Measurements from ENCODE around the gene JMJD6.

JMJD6 gene

DNA sequence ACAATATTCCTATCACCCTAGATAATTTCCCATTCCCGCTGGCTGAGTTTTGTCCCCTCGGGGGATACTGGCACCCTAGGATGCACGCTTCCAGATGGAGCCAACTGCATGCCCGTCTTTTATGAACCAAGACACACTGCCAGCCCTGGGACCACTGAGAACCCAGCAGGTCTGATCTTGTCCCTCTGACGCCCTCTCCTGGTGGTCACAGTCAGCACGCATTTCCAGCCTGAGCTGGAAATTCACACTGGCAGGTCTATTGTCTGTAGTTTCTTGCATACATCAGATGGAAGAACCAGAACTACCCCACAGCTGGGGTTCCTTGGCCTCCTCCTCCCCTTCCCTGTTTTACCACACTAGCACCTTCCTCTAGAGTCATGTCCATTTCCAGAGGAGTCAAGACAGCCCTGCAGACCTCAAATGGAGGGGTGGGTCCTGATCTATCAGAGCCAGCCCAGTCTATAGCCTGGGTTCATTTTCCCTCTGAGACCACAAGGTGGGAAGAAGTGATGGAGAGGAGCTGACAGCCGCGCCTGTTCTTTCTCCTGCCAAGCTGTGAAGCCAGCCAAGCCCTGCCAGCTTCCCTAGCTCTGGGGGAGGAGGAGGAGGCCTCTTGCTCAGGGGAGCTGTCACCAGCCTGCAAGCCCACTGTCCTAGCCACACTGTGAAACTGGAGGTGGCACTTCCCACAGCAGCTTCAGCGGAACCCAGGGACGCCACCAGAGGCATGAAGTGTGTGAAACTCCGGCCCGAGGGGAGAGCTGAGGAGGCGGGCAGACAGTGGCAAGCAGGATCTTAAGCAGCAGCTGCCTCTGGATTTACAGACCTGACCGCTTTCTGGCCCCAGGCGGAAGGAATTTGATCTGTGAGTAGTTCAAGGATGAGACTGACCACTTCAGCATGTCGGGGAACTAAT lies 44.9 kb downstream of the JMJD6 start:
- CTCF ChIA-PET, result interaction anchor here (0.6 to 2.9 kb wide), 30 partner anchors 9 to 368 kb away, joined by 3 to 31 read pairs (median 4); no protein-coding TSS in a partner anchor
- TF ChIP-seq, protein P1, sequence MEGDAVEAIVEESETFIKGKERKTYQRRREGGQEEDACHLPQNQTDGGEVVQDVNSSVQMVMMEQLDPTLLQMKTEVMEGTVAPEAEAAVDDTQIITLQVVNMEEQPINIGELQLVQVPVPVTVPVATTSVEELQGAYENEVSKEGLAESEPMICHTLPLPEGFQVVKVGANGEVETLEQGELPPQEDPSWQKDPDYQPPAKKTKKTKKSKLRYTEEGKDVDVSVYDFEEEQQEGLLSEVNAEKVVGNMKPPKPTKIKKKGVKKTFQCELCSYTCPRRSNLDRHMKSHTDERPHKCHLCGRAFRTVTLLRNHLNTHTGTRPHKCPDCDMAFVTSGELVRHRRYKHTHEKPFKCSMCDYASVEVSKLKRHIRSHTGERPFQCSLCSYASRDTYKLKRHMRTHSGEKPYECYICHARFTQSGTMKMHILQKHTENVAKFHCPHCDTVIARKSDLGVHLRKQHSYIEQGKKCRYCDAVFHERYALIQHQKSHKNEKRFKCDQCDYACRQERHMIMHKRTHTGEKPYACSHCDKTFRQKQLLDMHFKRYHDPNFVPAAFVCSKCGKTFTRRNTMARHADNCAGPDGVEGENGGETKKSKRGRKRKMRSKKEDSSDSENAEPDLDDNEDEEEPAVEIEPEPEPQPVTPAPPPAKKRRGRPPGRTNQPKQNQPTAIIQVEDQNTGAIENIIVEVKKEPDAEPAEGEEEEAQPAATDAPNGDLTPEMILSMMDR (IDR thresholded peaks at IDR 0.05; ENCODE audit: control extremely low read depth, extremely low read depth, low read depth, missing control alignments), result peak; percentile 86
- peak; percentile 80 for DNase-seq (ENCODE audit: extremely low spot score)
- POLR2A ChIA-PET, result interaction anchor here (1.0 kb wide), 1 partner anchor 10 kb away, joined by 3 read pairs; no protein-coding TSS in a partner anchor

DNA sequence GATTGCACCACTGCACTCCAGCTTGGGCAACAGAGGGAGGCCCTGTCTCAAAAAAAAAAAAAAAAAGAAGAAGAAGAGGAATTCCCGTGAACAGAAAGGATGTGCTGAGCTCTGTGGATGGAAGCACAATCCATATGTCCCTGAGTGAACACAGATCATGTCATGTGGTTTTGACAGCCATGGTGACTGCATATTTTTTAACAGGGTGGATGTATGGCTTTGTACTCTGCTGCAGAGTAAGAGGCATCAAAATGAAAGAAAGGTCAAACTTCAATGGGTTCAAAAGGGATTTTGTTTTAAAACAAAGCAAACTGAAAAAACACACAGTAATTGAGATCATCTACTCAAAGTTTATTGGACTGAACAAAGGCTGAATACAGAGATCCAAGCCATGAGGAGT lies 47.2 kb downstream of the JMJD6 start:
- POLR2A ChIA-PET, result no interaction called here
- DNase-seq (ENCODE audit: extremely low spot score), result no peak
- TF ChIP-seq, protein P1 (IDR thresholded peaks at IDR 0.05; ENCODE audit: control extremely low read depth, extremely low read depth, low read depth, missing control alignments), result no peak
- CTCF ChIA-PET, result interaction anchor here (2.1 kb wide), 1 partner anchor 156 kb away, joined by 9 read pairs; no protein-coding TSS in a partner anchor

DNA sequence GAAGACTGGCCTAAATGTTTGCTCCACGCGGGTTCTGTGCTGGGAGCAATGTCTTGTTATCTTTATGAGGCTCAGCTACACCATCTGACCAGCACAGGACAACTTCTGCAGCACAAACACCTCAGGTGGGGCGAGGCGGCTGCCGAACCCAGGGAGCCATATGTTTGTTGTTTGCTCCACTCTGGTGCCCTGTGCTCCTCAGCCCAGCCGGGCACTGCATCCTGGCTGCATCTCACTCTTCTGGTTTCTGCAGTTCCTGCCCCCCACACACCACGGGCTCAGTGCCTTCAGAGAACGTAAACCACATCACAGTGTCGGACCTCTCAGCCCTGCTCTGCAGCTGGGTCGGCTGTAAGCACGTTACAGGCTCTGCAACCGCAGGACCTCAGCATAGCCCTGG lies 48.1 kb downstream of the JMJD6 start:
- TF ChIP-seq, protein P1 (IDR thresholded peaks at IDR 0.05; ENCODE audit: control extremely low read depth, extremely low read depth, low read depth, missing control alignments), result no peak
- ChIA-PET POLR2A (interaction anchor here (0.6 kb wide), 1 partner anchor 432 kb away, joined by 8 read pairs; no protein-coding TSS in a partner anchor), CTCF (interaction anchor here (2.1 kb wide), 1 partner anchor 155 kb away, joined by 9 read pairs; no protein-coding TSS in a partner anchor)
- DNase-seq (ENCODE audit: extremely low spot score), result no peak

DNA sequence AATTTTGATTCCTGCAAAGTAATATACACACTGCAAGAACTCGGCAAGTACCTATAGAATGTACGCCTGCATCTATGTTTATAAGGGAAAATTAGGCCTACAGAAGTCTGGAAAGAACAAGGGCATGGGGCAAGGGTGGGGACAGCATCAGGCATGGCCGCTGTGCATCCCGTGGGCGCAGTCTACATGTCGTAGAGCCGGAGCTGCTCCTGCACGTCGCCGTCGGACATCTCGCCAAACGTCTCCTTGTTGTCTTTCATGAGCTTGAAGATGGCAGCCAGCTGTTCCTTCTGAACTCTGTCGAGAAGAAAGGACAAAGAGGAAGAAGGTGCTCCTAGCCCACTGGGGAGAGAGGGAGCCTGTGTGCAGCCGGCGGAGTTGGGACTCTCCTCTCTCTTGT lies 49.0 kb downstream of the JMJD6 start:
- CTCF ChIA-PET, result interaction anchor here (1.3 to 2.1 kb wide), 2 partner anchors 119 to 154 kb away, joined by 3 to 9 read pairs; no protein-coding TSS in a partner anchor
- TF ChIP-seq, protein P1 (IDR thresholded peaks at IDR 0.05; ENCODE audit: control extremely low read depth, extremely low read depth, low read depth, missing control alignments), result no peak
- POLR2A ChIA-PET, result no interaction called here
- DNase-seq (ENCODE audit: extremely low spot score), result no peak

DNA sequence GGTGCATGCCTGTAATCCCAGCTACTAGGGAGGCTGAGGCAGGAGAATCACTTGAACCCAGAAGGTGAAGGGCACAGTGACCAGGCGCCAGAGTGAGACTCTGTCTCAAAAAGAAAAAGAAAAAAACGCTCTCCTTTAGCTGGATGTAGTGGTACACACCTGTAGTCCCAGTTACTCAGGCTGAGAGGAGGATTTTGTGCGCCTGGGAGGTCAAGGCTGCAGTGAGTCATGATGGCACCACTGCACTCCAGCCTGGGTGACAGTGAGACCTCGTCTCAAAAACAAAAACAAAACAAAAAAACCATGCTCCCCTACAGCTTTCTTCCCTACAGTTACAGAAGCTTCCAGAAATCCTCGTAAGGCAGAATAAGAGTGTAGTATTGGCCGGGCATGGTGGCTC lies 49.8 kb downstream of the JMJD6 start:
- no peak for DNase-seq (ENCODE audit: extremely low spot score)
- TF ChIP-seq, protein P1 (IDR thresholded peaks at IDR 0.05; ENCODE audit: control extremely low read depth, extremely low read depth, low read depth, missing control alignments), result no peak
- POLR2A ChIA-PET, result no interaction called here
- CTCF ChIA-PET, result interaction anchor here (1.3 kb wide), 1 partner anchor 118 kb away, joined by 3 read pairs; no protein-coding TSS in a partner anchor

DNA sequence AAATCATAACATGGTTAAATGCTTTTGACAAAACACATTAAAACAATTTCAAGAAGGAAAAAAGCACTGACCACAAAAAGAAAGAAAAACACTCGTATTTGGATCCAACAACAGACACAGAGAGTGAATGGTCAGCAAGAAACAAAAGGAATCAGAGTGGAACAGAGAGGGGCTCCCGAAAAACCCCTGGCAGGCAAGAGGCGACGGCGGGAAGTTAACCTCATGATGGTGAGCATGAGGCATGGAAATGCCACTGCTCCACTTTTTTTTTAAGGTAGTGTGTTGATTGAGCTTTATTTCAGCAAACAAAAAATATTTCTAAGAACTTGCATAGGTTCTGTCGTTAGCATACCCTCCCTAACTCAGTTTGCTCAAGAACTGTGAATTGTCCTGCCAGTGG lies 50.8 kb downstream of the JMJD6 start:
- ChIA-PET CTCF (interaction anchor here (2.4 kb wide), 1 partner anchor 153 kb away, joined by 8 read pairs; no protein-coding TSS in a partner anchor), POLR2A (no interaction called here)
- TF ChIP-seq, protein P1 (IDR thresholded peaks at IDR 0.05; ENCODE audit: control extremely low read depth, extremely low read depth, low read depth, missing control alignments), result no peak

More for the DNA sequence above, 50.8 kb downstream of the JMJD6 start:
- DNase-seq (ENCODE audit: extremely low spot score), result no peak

All from GM10248 (cell line).